ENCODE measurements around the gene ARSJ. TPM values are rescaled to one million over a fixed set of nuclear protein-coding genes. Genes with fewer than 3 reads are reported as not detected.

ARSJ gene
- polyA plus RNA-seq, 3 donors, result not detected

DNA sequence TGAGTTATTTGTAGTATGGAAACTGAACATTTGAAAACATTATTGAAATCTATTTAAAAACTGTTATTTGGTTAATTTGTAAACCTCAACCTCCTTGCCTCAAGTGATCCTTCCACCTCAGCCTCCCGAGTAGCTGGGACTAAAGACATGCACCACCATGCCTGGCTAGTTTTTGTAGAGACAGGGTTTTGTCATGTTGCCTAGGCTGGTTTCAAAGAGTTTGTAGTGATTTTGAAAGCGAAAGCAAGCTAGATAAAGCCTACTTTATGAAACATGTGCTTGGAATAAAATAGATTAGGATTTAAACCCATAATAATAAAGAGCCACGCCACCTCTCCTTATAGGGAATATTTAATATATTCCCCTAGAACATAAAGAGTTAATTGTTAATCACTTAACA, 23.5 kb downstream of the ARSJ start:
- intact Hi-C loops (cut with micrococcal nuclease), result no loop called here
- no peak overlapping the region for H3K27ac ChIP-seq (ENCODE audit: low read depth in 1 of 2, low read length in 2 of 2)
- H3K4me3 ChIP-seq (replicated peaks in 1 of 3; ENCODE audit: low read depth in 2 of 3, low read length in 3 of 3), result no peak overlapping the region
- no peak overlapping the region for H3K4me2 ChIP-seq (replicated peaks; ENCODE audit: extremely low read depth, low read length, poor library complexity, severe bottlenecking)
- Mint-ChIP-seq H3K4me3 (no peak overlapping the region), H3K4me1 (no peaks in the 10 kb centered on the region), H3K27me3 (ENCODE audit: low read depth in 3 of 3) (peaks cover 0 to 12% (median 5%) of the 10 kb centered on the region in 3 donors), H3K36me3 (no peaks in the 10 kb centered on the region), H3K27ac (no peak overlapping the region), H3K9me3 (peaks cover 0 to 1% (median 0%) of the 10 kb centered on the region in 7 donors)
- H2AFZ ChIP-seq (ENCODE audit: insufficient read depth, low read depth, low read length, poor library complexity, severe bottlenecking), result no peak overlapping the region
- no peak for DNase-seq
- H3K27me3 ChIP-seq (ENCODE audit: control insufficient read depth in 2 of 2, insufficient read depth in 2 of 2, low read length in 2 of 2), result no peaks in the 10 kb centered on the region
- H3K36me3 ChIP-seq (replicated peaks in 1 of 2; ENCODE audit: control insufficient read depth in 1 of 2, insufficient read depth in 2 of 2, low read length in 2 of 2), result no peaks in the 10 kb centered on the region
- no peaks in the 10 kb centered on the region for H3K4me1 ChIP-seq (ENCODE audit: control insufficient read depth in 1 of 2, insufficient read depth in 2 of 2, low read length in 2 of 2)
- H4K20me1 ChIP-seq (ENCODE audit: insufficient read depth, low read length), result no peaks in the 10 kb centered on the region
- H3K9me3 ChIP-seq (replicated peaks in 1 of 2; ENCODE audit: control insufficient read depth in 1 of 2, insufficient read depth in 1 of 2, low read length in 2 of 2), result no peaks in the 10 kb centered on the region
- no CpG with 5 or more reads among the region's 3 CpGs for WGBS (ENCODE audit: insufficient coverage)
- TF ChIP-seq CTCF (IDR thresholded peaks at IDR 0.05), result no peak
- no peak overlapping the region for H3K9ac ChIP-seq (ENCODE audit: insufficient read depth, low read length, poor library complexity, severe bottlenecking)
- no peaks in the 10 kb centered on the region for H3K79me2 ChIP-seq (ENCODE audit: insufficient read depth, low read length)

DNA sequence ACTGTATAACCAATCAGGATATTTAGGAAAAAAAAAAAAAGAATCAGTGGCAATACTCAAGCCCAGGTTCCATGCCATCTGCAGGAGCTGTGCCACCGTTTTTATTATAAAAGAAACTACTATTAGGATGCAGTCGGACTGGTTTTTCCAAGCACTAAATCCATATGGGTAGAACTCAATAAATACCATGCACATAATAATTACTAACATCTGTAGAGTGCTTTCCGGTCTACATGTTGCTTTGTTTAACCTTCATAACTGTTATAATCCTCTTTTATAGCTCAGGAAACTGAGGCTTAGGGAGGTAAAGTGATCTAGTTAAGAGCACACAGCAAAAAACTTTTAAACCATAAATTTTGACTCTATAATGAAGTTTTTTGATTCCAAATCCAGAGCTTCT, 24.0 kb downstream of the ARSJ start:
- DNase-seq, result no peak
- TF ChIP-seq CTCF (IDR thresholded peaks at IDR 0.05), result no peak
- Histone ChIP-seq H2AFZ (ENCODE audit: insufficient read depth, low read depth, low read length, poor library complexity, severe bottlenecking) (no peak overlapping the region), H3K9me3 (replicated peaks in 1 of 2; ENCODE audit: control insufficient read depth in 1 of 2, insufficient read depth in 1 of 2, low read length in 2 of 2) (no peaks in the 10 kb centered on the region), H3K27me3 (ENCODE audit: control insufficient read depth in 2 of 2, insufficient read depth in 2 of 2, low read length in 2 of 2) (no peaks in the 10 kb centered on the region), H3K4me1 (ENCODE audit: control insufficient read depth in 1 of 2, insufficient read depth in 2 of 2, low read length in 2 of 2) (no peaks in the 10 kb centered on the region), H3K4me3 (replicated peaks in 1 of 3; ENCODE audit: low read depth in 2 of 3, low read length in 3 of 3) (no peak overlapping the region), H3K36me3 (replicated peaks in 1 of 2; ENCODE audit: control insufficient read depth in 1 of 2, insufficient read depth in 2 of 2, low read length in 2 of 2) (no peaks in the 10 kb centered on the region), H4K20me1 (ENCODE audit: insufficient read depth, low read length) (no peaks in the 10 kb centered on the region), H3K79me2 (ENCODE audit: insufficient read depth, low read length) (no peaks in the 10 kb centered on the region), H3K9ac (ENCODE audit: insufficient read depth, low read length, poor library complexity, severe bottlenecking) (no peak overlapping the region), H3K4me2 (replicated peaks; ENCODE audit: extremely low read depth, low read length, poor library complexity, severe bottlenecking) (no peak overlapping the region), H3K27ac (ENCODE audit: low read depth in 1 of 2, low read length in 2 of 2) (no peak overlapping the region)
- peaks cover 0 to 12% (median 5%) of the 10 kb centered on the region in 3 donors for H3K27me3 Mint-ChIP-seq (ENCODE audit: low read depth in 3 of 3)
- H3K9me3 Mint-ChIP-seq, result no peaks in the 10 kb centered on the region
- H3K4me3 Mint-ChIP-seq, result no peak overlapping the region
- WGBS (ENCODE audit: insufficient coverage), result 100% methylated on average over 1 of the region's 3 CpGs
- no peaks in the 10 kb centered on the region for H3K4me1 Mint-ChIP-seq
- H3K27ac Mint-ChIP-seq, result no peak overlapping the region
- H3K36me3 Mint-ChIP-seq, result no peaks in the 10 kb centered on the region
- intact Hi-C loops (cut with micrococcal nuclease), result no loop called here

Data from CD14-positive monocyte (primary cell).